Ishikawa (cell line): ENCODE data around the gene ARL14.

ENCODE experiments used
- CEBPB ChIP-seq: IDR thresholded peaks from 2 replicates; pipeline ENCODE4 v1.6.1; 2012
- CREB1 ChIP-seq: IDR thresholded peaks from 2 replicates; pipeline ENCODE4 v1.6.1; 2012; ENCODE audit warnings: low read depth
- EGR1 ChIP-seq: IDR thresholded peaks from 2 replicates; pipeline ENCODE4 v1.6.1; 2012
- EP300 ChIP-seq: IDR thresholded peaks from 2 replicates; pipeline ENCODE4 v1.6.1; 2012; ENCODE audit warnings: borderline replicate concordance
- FOXM1 ChIP-seq: IDR thresholded peaks from 2 replicates; pipeline ENCODE4 v1.6.1; 2012; ENCODE audit warnings: low read depth, borderline replicate concordance
- NFIC ChIP-seq: IDR thresholded peaks from 2 replicates; pipeline ENCODE4 v1.6.1; 2012
- RAD21 ChIP-seq: IDR thresholded peaks from 2 replicates; pipeline ENCODE4 v1.6.1; 2012; ENCODE audit warnings: low read depth
- TAF1 ChIP-seq: IDR thresholded peaks from 2 replicates; pipeline ENCODE4 v1.6.1; 2012; ENCODE audit warnings: low read depth, mild to moderate bottlenecking
- TCF12 ChIP-seq: IDR thresholded peaks from 2 replicates; pipeline ENCODE4 v1.6.1; 2012; ENCODE audit warnings: low read depth
- TEAD4 ChIP-seq: IDR thresholded peaks from 2 replicates; pipeline ENCODE4 v1.6.1; 2012
- YY1 ChIP-seq: IDR thresholded peaks from 2 replicates; pipeline ENCODE4 v1.6.1; 2012; ENCODE audit warnings: low read depth
- ZBTB7A ChIP-seq: IDR thresholded peaks from 2 replicates; pipeline ENCODE4 v1.6.1; 2012; ENCODE audit warnings: low read depth
- TF ChIP-seq, protein P1 (sequence below): IDR thresholded peaks from 2 replicates; pipeline ENCODE4 v1.6.1; 2012; ENCODE audit warnings: low read depth, mild to moderate bottlenecking
- TF ChIP-seq, protein P2 (sequence below): IDR thresholded peaks from 2 replicates; pipeline ENCODE4 v1.6.1; 2012
- TF ChIP-seq, protein P3 (sequence below): IDR thresholded peaks from 2 replicates; pipeline ENCODE4 v1.6.1; 2012

Gene ARL14

DNA sequence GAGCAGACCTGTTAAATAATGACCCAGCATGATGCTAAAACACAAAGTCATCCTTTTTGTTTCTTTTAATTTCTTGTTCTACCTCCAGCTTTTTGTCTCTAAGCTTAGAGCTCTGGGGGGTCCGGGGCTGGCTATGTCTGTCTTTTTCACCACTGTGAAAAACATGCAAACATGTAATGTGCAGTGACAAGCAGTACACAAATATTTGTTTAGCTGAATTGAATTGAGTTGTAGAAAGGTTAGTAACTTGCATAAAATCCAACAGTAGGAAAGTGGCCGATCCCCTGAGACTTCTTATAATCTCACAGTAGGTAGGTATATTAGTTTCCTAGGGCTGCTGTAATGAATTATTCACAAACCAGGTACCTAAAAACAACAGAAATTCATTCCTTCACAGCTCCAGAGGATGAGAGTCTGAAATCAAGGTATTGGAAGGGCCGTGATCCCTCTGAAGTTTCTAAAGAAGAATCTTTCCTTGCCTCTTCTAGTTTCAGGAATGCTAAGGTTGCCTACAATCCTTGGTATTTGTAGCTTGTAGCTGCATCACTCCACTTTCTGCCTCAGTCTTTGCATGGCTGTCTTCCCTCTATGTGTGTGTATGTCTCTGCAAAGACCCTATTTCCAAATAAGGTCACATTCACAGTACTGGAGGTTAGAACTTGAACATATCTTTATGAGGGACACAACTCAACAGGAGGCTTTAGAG lies 32.7 kb downstream of the ARL14 start:
- TF ChIP-seq NFIC, result no peak
- no peak for TF ChIP-seq ZBTB7A
- no peak for TF ChIP-seq CREB1
- TF ChIP-seq YY1, result no peak
- no peak for TF ChIP-seq EGR1
- no peak for TF ChIP-seq TAF1
- no peak for TF ChIP-seq FOXM1
- TF ChIP-seq, protein P1, sequence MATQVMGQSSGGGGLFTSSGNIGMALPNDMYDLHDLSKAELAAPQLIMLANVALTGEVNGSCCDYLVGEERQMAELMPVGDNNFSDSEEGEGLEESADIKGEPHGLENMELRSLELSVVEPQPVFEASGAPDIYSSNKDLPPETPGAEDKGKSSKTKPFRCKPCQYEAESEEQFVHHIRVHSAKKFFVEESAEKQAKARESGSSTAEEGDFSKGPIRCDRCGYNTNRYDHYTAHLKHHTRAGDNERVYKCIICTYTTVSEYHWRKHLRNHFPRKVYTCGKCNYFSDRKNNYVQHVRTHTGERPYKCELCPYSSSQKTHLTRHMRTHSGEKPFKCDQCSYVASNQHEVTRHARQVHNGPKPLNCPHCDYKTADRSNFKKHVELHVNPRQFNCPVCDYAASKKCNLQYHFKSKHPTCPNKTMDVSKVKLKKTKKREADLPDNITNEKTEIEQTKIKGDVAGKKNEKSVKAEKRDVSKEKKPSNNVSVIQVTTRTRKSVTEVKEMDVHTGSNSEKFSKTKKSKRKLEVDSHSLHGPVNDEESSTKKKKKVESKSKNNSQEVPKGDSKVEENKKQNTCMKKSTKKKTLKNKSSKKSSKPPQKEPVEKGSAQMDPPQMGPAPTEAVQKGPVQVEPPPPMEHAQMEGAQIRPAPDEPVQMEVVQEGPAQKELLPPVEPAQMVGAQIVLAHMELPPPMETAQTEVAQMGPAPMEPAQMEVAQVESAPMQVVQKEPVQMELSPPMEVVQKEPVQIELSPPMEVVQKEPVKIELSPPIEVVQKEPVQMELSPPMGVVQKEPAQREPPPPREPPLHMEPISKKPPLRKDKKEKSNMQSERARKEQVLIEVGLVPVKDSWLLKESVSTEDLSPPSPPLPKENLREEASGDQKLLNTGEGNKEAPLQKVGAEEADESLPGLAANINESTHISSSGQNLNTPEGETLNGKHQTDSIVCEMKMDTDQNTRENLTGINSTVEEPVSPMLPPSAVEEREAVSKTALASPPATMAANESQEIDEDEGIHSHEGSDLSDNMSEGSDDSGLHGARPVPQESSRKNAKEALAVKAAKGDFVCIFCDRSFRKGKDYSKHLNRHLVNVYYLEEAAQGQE, result no peak
- no peak for TF ChIP-seq TEAD4
- no peak for TF ChIP-seq RAD21
- TF ChIP-seq, protein P2, sequence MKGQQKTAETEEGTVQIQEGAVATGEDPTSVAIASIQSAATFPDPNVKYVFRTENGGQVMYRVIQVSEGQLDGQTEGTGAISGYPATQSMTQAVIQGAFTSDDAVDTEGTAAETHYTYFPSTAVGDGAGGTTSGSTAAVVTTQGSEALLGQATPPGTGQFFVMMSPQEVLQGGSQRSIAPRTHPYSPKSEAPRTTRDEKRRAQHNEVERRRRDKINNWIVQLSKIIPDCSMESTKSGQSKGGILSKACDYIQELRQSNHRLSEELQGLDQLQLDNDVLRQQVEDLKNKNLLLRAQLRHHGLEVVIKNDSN, result no peak
- no peak for TF ChIP-seq EP300
- no peak for TF ChIP-seq CEBPB
- no peak for TF ChIP-seq TCF12
- TF ChIP-seq, protein P3, sequence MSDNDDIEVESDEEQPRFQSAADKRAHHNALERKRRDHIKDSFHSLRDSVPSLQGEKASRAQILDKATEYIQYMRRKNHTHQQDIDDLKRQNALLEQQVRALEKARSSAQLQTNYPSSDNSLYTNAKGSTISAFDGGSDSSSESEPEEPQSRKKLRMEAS, result no peak

DNA sequence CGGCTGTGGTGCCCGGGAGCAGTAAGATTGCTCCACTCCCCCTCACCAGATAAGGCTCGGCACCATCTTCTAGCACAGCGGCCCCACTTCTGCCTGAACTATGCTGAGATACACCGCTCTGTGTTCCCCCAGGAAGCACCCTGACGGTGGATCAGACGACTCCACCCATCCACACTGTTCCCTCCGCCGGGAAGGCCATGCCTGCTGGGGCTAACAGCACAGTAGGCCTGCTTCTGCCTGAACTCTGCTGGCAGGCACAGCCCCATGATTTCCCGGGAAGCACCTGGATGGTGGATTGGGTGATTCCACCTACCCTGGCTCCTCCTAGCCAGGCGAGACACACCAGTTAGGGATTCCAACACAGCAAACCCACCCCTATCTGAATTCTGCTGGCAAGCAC lies 42.8 kb downstream of the ARL14 start:
- TF ChIP-seq YY1, result no peak
- TF ChIP-seq, protein P3, result no peak
- TF ChIP-seq CEBPB, result no peak

DNA sequence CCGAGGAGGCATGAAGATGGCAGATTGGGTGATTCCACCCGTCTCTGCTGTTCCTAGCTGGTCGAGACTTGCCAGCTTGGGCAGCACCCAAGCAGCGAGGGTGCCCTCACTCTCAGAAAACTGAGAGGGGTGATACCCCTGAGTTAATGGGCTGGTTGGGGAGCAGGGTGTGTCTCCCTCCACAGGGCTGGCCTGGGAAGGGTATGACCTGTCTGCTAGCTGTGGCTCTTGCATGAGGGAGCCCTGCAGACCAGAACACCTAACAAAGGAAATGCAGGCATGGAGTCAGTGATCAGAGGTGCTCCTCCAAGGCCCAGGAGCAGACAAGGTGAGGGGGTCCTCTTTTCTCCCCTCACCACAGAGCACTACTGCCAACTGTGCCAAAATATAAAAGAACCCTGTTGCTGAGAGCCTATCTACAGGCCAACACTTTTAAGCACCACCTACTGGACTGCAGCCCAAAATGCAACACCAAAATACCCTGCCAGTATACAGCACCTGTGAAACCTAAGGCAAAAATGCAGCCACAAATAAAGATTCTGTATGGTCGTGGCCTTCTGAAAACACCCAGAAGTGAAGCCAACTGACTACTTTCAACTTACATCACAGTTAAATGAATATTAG lies 43.3 kb downstream of the ARL14 start:
- TF ChIP-seq NFIC (no peak), EP300 (no peak)

DNA sequence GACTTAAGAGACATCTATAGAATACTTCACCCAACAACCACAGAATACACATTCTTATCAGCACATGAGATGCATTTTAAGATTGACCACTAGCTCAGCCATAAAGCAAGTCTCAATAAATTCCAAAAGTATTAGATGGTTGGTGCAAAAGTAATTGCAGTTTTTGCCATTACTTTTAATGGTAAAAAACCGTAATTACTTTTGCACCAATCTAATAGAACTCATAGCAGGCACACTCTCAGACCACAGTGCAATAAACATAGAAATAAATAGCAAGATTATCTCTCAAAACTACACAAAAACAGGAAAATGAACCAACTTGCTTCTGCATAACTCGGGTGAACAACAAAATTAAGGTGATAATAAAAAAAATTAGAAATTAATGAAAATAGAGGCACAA lies 45.4 kb downstream of the ARL14 start:
- TF ChIP-seq CEBPB (no peak), EP300 (no peak), FOXM1 (no peak)
- TF ChIP-seq, protein P3, result no peak

- TF ChIP-seq EP300 (no peak), TAF1 (no peak)
- TF ChIP-seq, protein P2, result no peak
- TF ChIP-seq, protein P3, result no peak
Observed at GRCh38 chr3:160725338-160725737, 48.4 kb downstream of the ARL14 start.
